GM21423 (cell line): ENCODE results near the gene SNAI3.
"Not testable (repeated sequence)": the region's sequence is repeated elsewhere in the genome, so short reads cannot be mapped to it uniquely, and the experiment has no call there.

ENCODE experiments used
- ATAC-seq: cut with Tn5 transposase; IDR thresholded peaks from one replicate; pipeline ENCODE4 v1.9.1; 2021; ENCODE audit warnings: mild to moderate bottlenecking, moderate library complexity; ENCODE audit not compliant: unreplicated experiment

The SNAI3 gene

GRCh38 chr16:88671806-88672205 lies 14.5 kb downstream of the SNAI3 start:
- ATAC-seq = no peak

- no peak for ATAC-seq
Measured at GRCh38 chr16:88669980-88670379, 16.3 kb downstream of the SNAI3 start.

- ATAC-seq = not testable (repeated sequence)
Measured at GRCh38 chr16:88669493-88669892, 16.8 kb downstream of the SNAI3 start.

GRCh38 chr16:88667461-88667860 lies 18.8 kb downstream of the SNAI3 start:
- no peak for ATAC-seq

- no peak for ATAC-seq
Measured at GRCh38 chr16:88665570-88665969, 20.7 kb downstream of the SNAI3 start.

GRCh38 chr16:88665148-88665547 lies 21.2 kb downstream of the SNAI3 start:
- no peak for ATAC-seq

GRCh38 chr16:88662843-88663606 lies 23.3 kb downstream of the SNAI3 start, which contains the start of gene MVD:
MVD (minus strand) TSS chr16:88663091; CDS start chr16:88663080, 11 bp downstream.
- peak; percentile 90 for ATAC-seq

GRCh38 chr16:88662222-88662842 lies 24.0 kb downstream of the SNAI3 start:
- ATAC-seq = peak; percentile 4

- no peak for ATAC-seq
Measured at GRCh38 chr16:88661468-88661867, 24.8 kb downstream of the SNAI3 start.

- no peak for ATAC-seq
Measured at GRCh38 chr16:88659160-88659559, 27.1 kb downstream of the SNAI3 start.

GRCh38 chr16:88658714-88659113 lies 27.6 kb downstream of the SNAI3 start:
- ATAC-seq = no peak

- no peak for ATAC-seq
Measured at GRCh38 chr16:88657371-88657770, 28.9 kb downstream of the SNAI3 start.

GRCh38 chr16:88656291-88656980 lies 29.9 kb downstream of the SNAI3 start:
- ATAC-seq = no peak

GRCh38 chr16:88655733-88656281 lies 30.5 kb downstream of the SNAI3 start:
- no peak for ATAC-seq

GRCh38 chr16:88655053-88655732 lies 31.1 kb downstream of the SNAI3 start:
- no peak for ATAC-seq

GRCh38 chr16:88654363-88655052 lies 31.8 kb downstream of the SNAI3 start:
- ATAC-seq = no peak

GRCh38 chr16:88653596-88654362 lies 32.5 kb downstream of the SNAI3 start:
- no peak for ATAC-seq

GRCh38 chr16:88653101-88653500 lies 33.2 kb downstream of the SNAI3 start:
- no peak for ATAC-seq

- ATAC-seq = no peak
Measured at GRCh38 chr16:88652762-88653063, 33.6 kb downstream of the SNAI3 start.
